Astrocyte (in vitro differentiated cells and primary cell): ENCODE data around the gene TMCO1. TPM values are rescaled to one million over a fixed set of nuclear protein-coding genes. Genes with fewer than 3 reads are reported as not detected.

Experiments used
- DNase-seq: peaks from one replicate; pipeline ENCODE4 v3.0.0-alpha.2; 2010; ENCODE audit warnings: low read depth
- FAIRE-seq: peaks from 2 replicates; lab custom pipeline; 2011; peaks lifted over from hg19 to GRCh38; lab: Jason Lieb, UNC
- H2AFZ ChIP-seq: 2 replicates; pipeline ENCODE4 v1.6.0; 2012; ENCODE audit warnings: low read depth, low read length, inconsistent platforms
- H3K27ac ChIP-seq: 2 replicates; pipeline ENCODE4 v1.5.1; 2011; ENCODE audit warnings: low read depth, low read length, inconsistent platforms
- H3K27me3 ChIP-seq: 2 replicates; pipeline ENCODE4 v1.6.0; 2011; ENCODE audit warnings: low read length, inconsistent platforms; ENCODE audit not compliant: insufficient read depth
- H3K36me3 ChIP-seq: 2 replicates; pipeline ENCODE4 v1.5.1; 2011; ENCODE audit warnings: low read length, inconsistent platforms; ENCODE audit not compliant: insufficient read depth
- H3K4me1 ChIP-seq: 2 replicates; pipeline ENCODE4 v1.5.1; 2011; ENCODE audit warnings: low read length, inconsistent platforms; ENCODE audit not compliant: insufficient read depth
- H3K4me2 ChIP-seq: 2 replicates; pipeline ENCODE4 v1.6.0; 2012; ENCODE audit warnings: low read length, inconsistent platforms
- H3K4me3 ChIP-seq: 2 replicates; pipeline ENCODE4 v1.5.1; 2011; ENCODE audit warnings: low read depth, mild to moderate bottlenecking, low read length, inconsistent platforms; ENCODE audit not compliant: insufficient read depth
- H3K79me2 ChIP-seq: 2 replicates; pipeline ENCODE4 v1.6.0; 2012; ENCODE audit warnings: mild to moderate bottlenecking, low read length, inconsistent platforms; ENCODE audit not compliant: insufficient read depth
- H3K9ac ChIP-seq: 2 replicates; pipeline ENCODE4 v1.6.0; 2012; ENCODE audit warnings: mild to moderate bottlenecking, low read length, inconsistent platforms
- H3K9me3 ChIP-seq: 2 replicates; pipeline ENCODE4 v1.5.1; 2012; ENCODE audit warnings: low read depth, mild to moderate bottlenecking, low read length, inconsistent platforms; ENCODE audit not compliant: insufficient read depth
- H4K20me1 ChIP-seq: 2 replicates; pipeline ENCODE4 v1.6.0; 2012; ENCODE audit warnings: low read length, inconsistent platforms; ENCODE audit not compliant: insufficient read depth
- H3K27ac Mint-ChIP-seq: one replicate; pipeline ENCODE4 v1.8.0; 2021; ENCODE audit warnings: mild to moderate bottlenecking, mixed read lengths; ENCODE audit not compliant: unreplicated experiment
- H3K27me3 Mint-ChIP-seq: one replicate; pipeline ENCODE4 v1.8.0; 2021; ENCODE audit warnings: low read depth, mixed read lengths; ENCODE audit not compliant: unreplicated experiment
- H3K36me3 Mint-ChIP-seq: one replicate; pipeline ENCODE4 v1.8.0; 2021; ENCODE audit warnings: low read depth, mixed read lengths; ENCODE audit not compliant: unreplicated experiment
- H3K4me1 Mint-ChIP-seq: one replicate; pipeline ENCODE4 v1.8.0; 2021; ENCODE audit warnings: low read depth, mixed read lengths; ENCODE audit not compliant: unreplicated experiment
- H3K4me3 Mint-ChIP-seq: one replicate; pipeline ENCODE4 v1.8.0; 2021; ENCODE audit warnings: mild to moderate bottlenecking, moderate library complexity, mixed read lengths; ENCODE audit not compliant: unreplicated experiment
- H3K9me3 Mint-ChIP-seq: one replicate; pipeline ENCODE4 v1.8.0; 2021; ENCODE audit warnings: mild to moderate bottlenecking, mixed read lengths; ENCODE audit not compliant: unreplicated experiment
- CTCF ChIP-seq: IDR thresholded peaks from 2 replicates; pipeline ENCODE4 v1.5.1; 2011; ENCODE audit warnings: low read depth, mild to moderate bottlenecking, inconsistent platforms, low read length, moderate library complexity; ENCODE audit not compliant: insufficient read depth
- EZH2 ChIP-seq: IDR thresholded peaks from 2 replicates; pipeline ENCODE4 v1.6.1; 2012; ENCODE audit warnings: mild to moderate bottlenecking, low read length, inconsistent platforms; ENCODE audit not compliant: insufficient read depth
- total RNA-seq: library from RNA; stranded (reverse); gene quantifications from 2 replicates; pipeline ENCODE4 v1.2.1, GENCODE V29; 2021

Gene TMCO1
- total RNA-seq, 1 donor from 2014 or later = 135 TPM

GRCh38 chr1:165697881-165698760, 70.5 kb downstream of the TMCO1 start, which contains the start of gene ALDH9A1:
Gene ALDH9A1 (minus strand): TSS chr1:165698562. CDS start chr1:165698558, 4 bp downstream.
- Histone ChIP-seq H3K9ac (peak within 1 kb of the TSS; percentile 92), H3K4me3 (peak within 1 kb of the TSS; percentile 98), H4K20me1 (peaks cover 26% of the 10 kb centered on the region), H3K27ac (peak within 1 kb of the TSS; percentile 85), H3K36me3 (peaks cover 2% of the 10 kb centered on the region), H3K79me2 (peaks cover 37% of the 10 kb centered on the region), H3K4me2 (peak within 1 kb of the TSS; percentile 96), H2AFZ (peak within 1 kb of the TSS; percentile 94), H3K4me1 (peaks cover 18% of the 10 kb centered on the region), H3K9me3 (no peaks in the 10 kb centered on the region), H3K27me3 (peaks cover 3% of the 10 kb centered on the region)
- Mint-ChIP-seq H3K4me3 (peak within 1 kb of the TSS; percentile 99), H3K27ac (peak within 1 kb of the TSS; percentile 92), H3K36me3 (no peaks in the 10 kb centered on the region), H3K9me3 (no peaks in the 10 kb centered on the region), H3K4me1 (peaks cover 3% of the 10 kb centered on the region), H3K27me3 (peaks cover 2% of the 10 kb centered on the region)
- DNase-seq (peak; percentile 72), FAIRE-seq (no peak)
- TF ChIP-seq EZH2 (no peak), CTCF (no peak)

GRCh38 chr1:165697491-165697880, 71.2 kb downstream of the TMCO1 start:
- Mint-ChIP-seq H3K4me1 (peaks cover 3% of the 10 kb centered on the region), H3K27me3 (peaks cover 2% of the 10 kb centered on the region), H3K4me3 (peak overlapping the region; percentile 99), H3K9me3 (no peaks in the 10 kb centered on the region), H3K36me3 (no peaks in the 10 kb centered on the region), H3K27ac (peak overlapping the region; percentile 92)
- Histone ChIP-seq H3K4me1 (peaks cover 18% of the 10 kb centered on the region), H4K20me1 (peaks cover 26% of the 10 kb centered on the region), H3K4me2 (peak overlapping the region; percentile 96), H3K36me3 (peaks cover 2% of the 10 kb centered on the region), H3K27ac (no peak overlapping the region), H3K9me3 (no peaks in the 10 kb centered on the region), H3K27me3 (peaks cover 3% of the 10 kb centered on the region), H2AFZ (no peak overlapping the region), H3K4me3 (peak overlapping the region; percentile 98), H3K9ac (peak overlapping the region; percentile 92), H3K79me2 (peaks cover 37% of the 10 kb centered on the region)
- peak; percentile 6 for DNase-seq
- no peak for FAIRE-seq
- no peak for TF ChIP-seq EZH2
- TF ChIP-seq CTCF = no peak
